Keratinocyte (primary cell): Measurements from ENCODE around the gene SMIM30.

Source experiments
- CTCF ChIP-seq, 3 experiments: IDR thresholded peaks in 1 of 3; conservative IDR thresholded peaks in 1 of 3; optimal IDR thresholded peaks in 1 of 3; 2 replicates in 2 of 3; 3 replicates in 1 of 3; pipeline versions ENCODE3 to v1.5.1; 2011; ENCODE audit warnings: low read length in 3 of 3, mild to moderate bottlenecking in 3 of 3, moderate library complexity in 2 of 3, control low read depth in 1 of 3, inconsistent platforms in 1 of 3; ENCODE audit not compliant: insufficient read depth in 2 of 3; ENCODE audit errors: extremely low read depth in 1 of 3
- EZH2 ChIP-seq: IDR thresholded peaks from one replicate; pipeline ENCODE4 v1.6.1; 2012; ENCODE audit warnings: inconsistent platforms, mild to moderate bottlenecking, low read length, moderate library complexity

DNA sequence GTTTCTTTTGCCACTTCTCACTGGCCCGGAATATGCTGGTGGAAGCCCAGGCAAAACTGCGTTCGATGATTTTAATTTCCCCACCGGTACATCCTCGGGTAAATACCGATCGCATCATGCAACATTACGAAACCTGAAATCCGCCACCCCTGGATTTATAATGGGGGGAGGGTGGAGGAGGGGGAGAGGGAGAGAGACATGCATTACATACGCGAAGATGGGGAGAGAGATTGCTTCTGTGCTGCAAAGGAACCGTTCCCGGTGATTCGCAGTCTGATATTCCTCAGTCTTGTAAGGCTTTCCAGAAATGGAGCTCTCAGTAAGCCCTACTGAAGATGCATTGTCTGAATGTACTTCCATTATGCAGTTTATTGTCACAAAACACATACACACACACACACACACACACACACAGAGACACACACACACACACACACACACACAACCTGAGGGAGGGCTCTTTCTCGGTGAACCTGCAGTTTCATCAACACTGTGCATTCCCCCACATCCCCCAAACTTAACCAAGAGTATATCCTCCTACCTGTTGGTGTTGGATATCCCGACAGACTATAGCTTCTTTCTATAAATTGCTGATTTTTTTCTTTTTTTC, 32.5 kb downstream of the SMIM30 start:
- no peak for TF ChIP-seq EZH2
- no peak for TF ChIP-seq CTCF (optimal IDR thresholded peaks at IDR 0.05 in 1 of 3, IDR thresholded peaks at IDR 0.05 in 1 of 3, conservative IDR thresholded peaks at IDR 0.05 in 1 of 3; ENCODE audit: extremely low read depth in 1 of 3, insufficient read depth in 2 of 3, low read length in 3 of 3)
